Gastrocnemius medialis (tissue), 4 donors: ENCODE results near the gene HSPA12B. TPM values are rescaled to one million over a fixed set of nuclear protein-coding genes. Genes with fewer than 3 reads are reported as not detected.
A peak's percentile ranks its signal among the peaks of the same experiment; 100 is the strongest.

Experiments used
- ATAC-seq, 2 donors: fragments of 150-250 bp; one replicate each; pipeline ENCODE4 v1.9.1; 2016
- DNase-seq, 2 donors: peaks; one replicate each; pipeline ENCODE4 v3.0.0-alpha.2; 2019
- H3K27ac ChIP-seq, 4 donors: fragments of 200-600 bp; sonication (generic); 1 replicate in 1 of 4; 2 replicates in 3 of 4; pipeline ENCODE4 v1.5.1; 2016 to 2018; ENCODE audit warnings: mild to moderate bottlenecking in 2 of 4, moderate library complexity in 1 of 4
- H3K27me3 ChIP-seq, 3 donors: fragments of 200-600 bp; sonication (generic) in 2 of 3; 1 replicate in 1 of 3; 2 replicates in 2 of 3; pipeline versions ENCODE4 v1.5.1 to v1.6.0; 2016 to 2019; ENCODE audit warnings: mild to moderate bottlenecking in 1 of 3, moderate library complexity in 1 of 3
- H3K36me3 ChIP-seq, 2 donors: fragments of 200-600 bp; sonication (generic) in 1 of 2; one replicate each; pipeline ENCODE4 v1.5.1; 2017 to 2018
- H3K4me1 ChIP-seq, 2 donors: fragments of 200-600 bp; sonication (generic) in 1 of 2; one replicate each; pipeline ENCODE4 v1.5.1; 2016 to 2017; ENCODE audit warnings: mild to moderate bottlenecking in 2 of 2
- H3K4me3 ChIP-seq, 4 donors: fragments of 200-600 bp; sonication (generic) in 3 of 4; 1 replicate in 1 of 4; 2 replicates in 3 of 4; pipeline ENCODE4 v1.5.1; 2016 to 2019; ENCODE audit warnings: mild to moderate bottlenecking in 2 of 4
- H3K9me3 ChIP-seq, 3 donors: fragments of 200-600 bp; sonication (generic) in 2 of 3; 1 replicate in 1 of 3; 2 replicates in 2 of 3; pipeline ENCODE4 v1.5.1; 2016 to 2019
- CTCF ChIP-seq, 5 experiments: fragments of 450-650 bp in 3 of 5; fragments of 200-600 bp in 2 of 5; sonication (generic) in 2 of 5; IDR thresholded peaks in 4 of 5; conservative IDR thresholded peaks in 1 of 5; 1 replicate in 4 of 5; 2 replicates in 1 of 5; pipeline ENCODE4 v1.5.1; 2016 to 2019; ENCODE audit warnings: antibody characterized with exemption in 5 of 5, mild to moderate bottlenecking in 3 of 5, moderate library complexity in 3 of 5
- POLR2A ChIP-seq, 2 donors: fragments of 450-650 bp; IDR thresholded peaks; one replicate each; pipeline ENCODE4 v1.6.1; 2017; ENCODE audit warnings: antibody characterized with exemption in 2 of 2, mild to moderate bottlenecking in 2 of 2, moderate library complexity in 2 of 2
- in situ Hi-C, 4 donors: fragments of 200-750 bp; cut with MboI; loops; one replicate each; pipeline versions ENCODE4 v1.15.0 to v1.8.0; 2017; ENCODE audit warnings: low sequenced_read_pairs in 4 of 4
- intact Hi-C: fragments of 100-400 bp; cut with DNase I; formaldehyde crosslinking; loops from one replicate; pipeline ENCODE4 v1.15.1; 2023; ENCODE audit warnings: low total_unique reads
- total RNA-seq, 4 donors: library from RNA; depleted of rRNA; stranded (reverse); fragments of >200 nt; gene quantifications; one replicate each; pipeline versions ENCODE4 v1.1.0 to v1.2.3, GENCODE V29; 2016

HSPA12B gene
- total RNA-seq, 4 donors from 2014 or later, result 3.7 to 8.5 (median 5.8) TPM

DNA sequence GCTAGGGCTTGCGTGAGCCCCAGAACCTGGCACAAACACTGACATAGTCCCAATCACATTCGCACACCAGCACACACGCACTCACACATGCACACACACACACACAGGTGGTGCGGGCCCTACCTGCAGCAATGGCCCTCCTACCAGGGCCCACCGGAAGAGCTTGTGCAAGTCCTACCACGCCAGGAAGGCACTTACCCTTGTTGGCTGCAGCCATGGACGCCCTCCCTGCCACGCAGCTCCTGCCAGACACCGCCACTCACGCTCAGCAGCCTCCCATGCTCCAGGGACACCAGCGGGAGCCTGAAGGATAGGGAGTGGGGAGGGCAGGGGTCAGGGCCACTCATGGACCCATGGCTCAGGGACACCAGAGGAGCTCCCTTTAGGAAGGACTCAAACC lies 27.4 kb downstream of the HSPA12B start:
- intact Hi-C loops, result loop anchor here (10.0 kb wide), 1 partner anchor 355 kb away; the partner anchor contains the start of gene DNAAF9
- Histone ChIP-seq H3K4me3 (no peak overlapping the region), H3K27me3 (no peaks in the 10 kb centered on the region), H3K36me3 (no peaks in the 10 kb centered on the region), H3K27ac (peak overlapping the region in 2 of 4 donors; percentile 46 to 65), H3K9me3 (no peaks in the 10 kb centered on the region), H3K4me1 (no peaks in the 10 kb centered on the region)
- no peak for DNase-seq
- in situ Hi-C loops, result loop anchor here in 1 of 4 donors (25.0 kb wide), 1 partner anchor 327 kb away; no protein-coding TSS in a partner anchor
- TF ChIP-seq POLR2A (IDR thresholded peaks at IDR 0.05) (no peak), CTCF (IDR thresholded peaks at IDR 0.05 in 4 of 5, conservative IDR thresholded peaks at IDR 0.05 in 1 of 5) (no peak)
- no peak for ATAC-seq

DNA sequence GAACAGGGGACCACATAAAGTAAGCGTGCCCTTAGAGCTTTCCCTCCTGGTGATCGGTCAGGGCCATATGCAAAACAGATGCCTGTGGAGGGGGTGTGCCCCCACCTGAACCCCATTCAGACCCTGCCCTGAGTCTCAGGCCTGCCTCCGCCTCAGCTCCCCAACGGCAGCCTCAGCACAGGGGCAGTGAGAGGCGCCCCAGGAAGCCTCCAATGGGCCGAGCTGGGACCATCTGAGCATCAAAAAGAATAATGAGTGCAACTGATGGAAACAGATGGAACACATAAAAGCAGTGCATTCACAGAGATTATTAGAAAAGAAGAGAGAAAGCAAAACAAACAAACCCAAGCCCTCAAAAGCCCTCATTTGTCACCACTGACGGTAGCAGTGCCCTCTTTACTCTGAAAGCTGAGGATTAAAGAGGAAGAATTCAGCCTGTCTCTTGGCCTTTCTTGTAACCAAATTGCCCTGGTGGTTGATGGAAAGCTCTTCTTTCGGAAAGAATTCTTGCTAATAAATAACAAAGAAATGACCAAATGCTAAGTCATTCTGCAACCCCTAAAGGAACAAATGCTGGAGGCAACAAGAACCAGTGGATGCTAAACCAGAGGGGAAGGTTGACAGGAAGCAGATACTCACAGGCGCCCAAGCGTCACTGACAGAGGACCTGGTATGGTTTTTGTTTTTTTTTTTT lies 28.3 kb downstream of the HSPA12B start:
- Histone ChIP-seq H3K4me1 (no peaks in the 10 kb centered on the region), H3K4me3 (no peak overlapping the region), H3K9me3 (no peaks in the 10 kb centered on the region), H3K36me3 (no peaks in the 10 kb centered on the region), H3K27ac (peak overlapping the region in 1 of 4 donors; percentile 22), H3K27me3 (no peaks in the 10 kb centered on the region)
- DNase-seq, result no peak
- in situ Hi-C loops, result loop anchor here in 1 of 4 donors (25.0 kb wide), 1 partner anchor 326 kb away; no protein-coding TSS in a partner anchor
- intact Hi-C loops, result loop anchor here (10.0 kb wide), 1 partner anchor 356 kb away; the partner anchor contains the start of gene DNAAF9
- ATAC-seq, result no peak
- TF ChIP-seq CTCF (IDR thresholded peaks at IDR 0.05 in 4 of 5, conservative IDR thresholded peaks at IDR 0.05 in 1 of 5) (no peak), POLR2A (IDR thresholded peaks at IDR 0.05) (no peak)

DNA sequence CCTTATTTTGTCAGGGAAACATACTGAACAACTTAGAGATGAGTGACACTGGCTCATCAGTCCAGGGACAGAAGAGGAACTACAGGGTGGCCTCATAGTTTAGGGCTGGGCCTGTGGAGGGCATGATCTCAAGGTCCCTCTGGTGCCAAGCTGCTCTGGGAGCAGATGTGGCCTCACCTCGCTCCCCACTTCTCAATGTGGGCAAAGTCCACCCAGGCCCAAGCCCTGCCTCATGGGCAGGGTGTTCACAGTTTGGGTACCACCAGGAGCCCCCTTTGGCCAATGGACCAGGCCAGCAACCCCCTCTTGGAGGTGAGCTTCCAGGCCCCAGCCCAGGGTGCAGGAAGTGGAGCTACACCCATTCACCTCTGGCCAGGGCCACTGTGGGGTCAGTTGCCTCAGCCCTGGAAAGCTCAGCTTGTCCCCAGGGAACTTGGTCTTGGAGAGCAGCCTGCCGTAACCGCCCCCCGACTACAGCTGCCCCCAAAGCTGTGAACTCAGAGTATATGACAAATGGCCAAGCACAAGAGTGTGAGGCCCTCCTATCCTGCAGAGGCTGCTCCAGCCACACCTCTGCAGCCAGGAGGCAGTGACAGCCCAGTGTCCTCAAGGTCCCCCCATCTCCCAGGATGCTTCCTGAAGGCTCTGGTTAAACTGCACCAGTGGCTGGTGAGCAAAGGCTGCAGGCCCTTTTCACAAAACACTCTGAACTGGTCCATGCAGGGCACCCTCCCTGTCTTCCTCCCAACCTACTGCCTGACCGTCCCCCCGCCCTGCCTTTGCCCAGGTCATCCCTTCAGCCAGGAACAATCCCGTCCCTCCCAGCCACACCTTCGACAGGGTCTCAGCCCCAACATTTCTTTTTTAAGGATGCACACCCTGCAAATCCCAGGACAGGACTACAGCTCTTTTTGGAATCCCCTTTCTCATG lies 31.5 kb downstream of the HSPA12B start:
- DNase-seq, result no peak
- Histone ChIP-seq H3K9me3 (no peaks in the 10 kb centered on the region), H3K27ac (peak overlapping the region in 2 of 4 donors; percentile 44 to 46), H3K27me3 (no peaks in the 10 kb centered on the region), H3K36me3 (no peaks in the 10 kb centered on the region), H3K4me1 (peaks cover 10 to 22% of the 10 kb centered on the region in 2 donors), H3K4me3 (no peak overlapping the region)
- in situ Hi-C loops, result loop anchor here in 1 of 4 donors (25.0 kb wide), 1 partner anchor 323 kb away; no protein-coding TSS in a partner anchor
- no peak for ATAC-seq
- TF ChIP-seq POLR2A (IDR thresholded peaks at IDR 0.05) (no peak), CTCF (IDR thresholded peaks at IDR 0.05 in 4 of 5, conservative IDR thresholded peaks at IDR 0.05 in 1 of 5) (no peak)
- intact Hi-C loops, result loop anchor here (10.0 kb wide), 1 partner anchor 359 kb away; the partner anchor contains the start of gene DNAAF9

- no peak for DNase-seq
These were observed 32.2 kb downstream of the HSPA12B start for GRCh38 chr20:3764659-3765058.

More at GRCh38 chr20:3764659-3765058, 32.2 kb downstream of the HSPA12B start:
- intact Hi-C loops (loop anchor here (5.0 to 10.0 kb wide), 2 partner anchors 87 to 360 kb away; partner anchors contain the start of gene DNAAF9), in situ Hi-C loops (loop anchor here in 1 of 4 donors (25.0 kb wide), 1 partner anchor 323 kb away; no protein-coding TSS in a partner anchor)
- Histone ChIP-seq H3K36me3 (no peaks in the 10 kb centered on the region), H3K4me3 (no peak overlapping the region), H3K27me3 (no peaks in the 10 kb centered on the region), H3K27ac (peak overlapping the region in 3 of 4 donors; percentile 35 to 46 (median 44)), H3K9me3 (no peaks in the 10 kb centered on the region), H3K4me1 (peaks cover 12 to 23% of the 10 kb centered on the region in 2 donors)
- no peak for TF ChIP-seq POLR2A (IDR thresholded peaks at IDR 0.05)
- TF ChIP-seq CTCF (IDR thresholded peaks at IDR 0.05 in 4 of 5, conservative IDR thresholded peaks at IDR 0.05 in 1 of 5), result no peak
- no peak for ATAC-seq
